K562 (cell line): ENCODE data around the gene GOLGA6B.

ENCODE experiments used
- POLR2AphosphoS5 ChIP-seq: IDR thresholded peaks from 2 replicates; pipeline ENCODE4 v1.6.1; 2011; ENCODE audit warnings: mild to moderate bottlenecking, low read depth, low read length, moderate library complexity; ENCODE audit not compliant: control insufficient read depth, insufficient read depth
- ZNF146 ChIP-seq: IDR thresholded peaks from one replicate; pipeline ENCODE4 v1.6.1; 2018; ENCODE audit warnings: missing compliant biosample characterization; ENCODE audit not compliant: unreplicated experiment
- ZNF324 ChIP-seq: fragments of 250-450 bp; sonication (Bioruptor Pico); IDR thresholded peaks from 2 replicates; pipeline ENCODE4 v1.4.0; 2020; ENCODE audit warnings: mild to moderate bottlenecking
- ZNF354B ChIP-seq: fragments of 250-450 bp; sonication (Bioruptor Pico); IDR thresholded peaks from 2 replicates; pipeline ENCODE4 v1.4.0; 2020
- TF ChIP-seq, protein P1 (sequence below): sonication (generic); formaldehyde crosslinking; IDR thresholded peaks from 2 replicates; pipeline ENCODE4 v1.9.0; 2022; ENCODE audit warnings: mild to moderate bottlenecking, missing genetic modification reagents

DNA sequence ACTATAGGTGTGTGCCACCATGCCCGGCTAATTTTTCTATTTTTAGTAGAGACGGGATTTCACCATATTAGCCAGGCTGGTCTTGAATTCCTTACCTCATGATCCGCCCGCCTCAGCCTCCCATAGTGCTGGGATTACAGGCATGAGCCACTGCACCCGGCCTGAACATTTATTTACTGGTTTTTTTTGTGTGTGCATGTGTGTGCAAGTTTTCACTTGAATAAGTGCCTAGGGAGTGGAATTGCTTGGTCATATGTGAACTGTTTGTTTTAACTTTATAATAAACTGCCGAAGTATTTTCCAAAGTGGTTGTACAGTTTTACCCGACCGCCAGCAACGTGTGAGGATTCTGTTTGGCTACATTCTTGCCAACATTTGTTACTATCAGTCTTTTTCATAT is 45.6 kb downstream of the GOLGA6B start:
- TF ChIP-seq, protein P1, sequence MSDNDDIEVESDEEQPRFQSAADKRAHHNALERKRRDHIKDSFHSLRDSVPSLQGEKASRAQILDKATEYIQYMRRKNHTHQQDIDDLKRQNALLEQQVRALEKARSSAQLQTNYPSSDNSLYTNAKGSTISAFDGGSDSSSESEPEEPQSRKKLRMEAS (CRISPR knock-in tag), result no peak
- TF ChIP-seq ZNF354B (no peak), ZNF324 (no peak), ZNF146 (no peak), POLR2AphosphoS5 (no peak)
